CD4-positive, alpha-beta T cell (primary cell): ENCODE data around the gene OGFOD1. TPM values are rescaled to one million over a fixed set of nuclear protein-coding genes. Genes with fewer than 3 reads are reported as not detected.

Experiments
- ATAC-seq: fragments of 200-7000 bp; cut with Tn5 transposase; one replicate; pipeline ENCODE4 v1.10.0; 2022; ENCODE audit warnings: mild to moderate bottlenecking; ENCODE audit not compliant: poor library complexity
- CTCF ChIA-PET: fragments of 350-600 bp; sonication (Branson Sonifier 250); formaldehyde crosslinking; loops from one replicate; lab custom pipeline; 2021; ENCODE audit warnings: antibody characterized with exemption, inconsistent platforms; lab: Charles Lee
- POLR2A ChIA-PET: fragments of 350-600 bp; sonication (Branson Sonifier 250); formaldehyde crosslinking; loops from one replicate; lab custom pipeline; 2021; ENCODE audit warnings: antibody characterized with exemption, inconsistent platforms; lab: Charles Lee
- DNase-seq, 14 experiments: peaks; one replicate each; pipeline ENCODE4 v3.0.0-alpha.2; 2013 to 2020; ENCODE audit warnings: mixed read lengths in 2 of 14
- H3K27ac ChIP-seq, 2 donors: one replicate each; pipeline versions ENCODE4 v1.5.1 to v1.7.0; 2013; ENCODE audit warnings: low read length in 2 of 2, low read depth in 1 of 2, mild to moderate bottlenecking in 1 of 2
- H3K27me3 ChIP-seq, 2 experiments: 1 replicate in 1 of 2; 2 replicates in 1 of 2; pipeline versions ENCODE4 v1.6.1 to v1.7.0; 2013; ENCODE audit warnings: low read length in 2 of 2, control low read depth in 1 of 2, mild to moderate bottlenecking in 1 of 2, moderate library complexity in 1 of 2; ENCODE audit not compliant: insufficient read depth in 2 of 2, control insufficient read depth in 1 of 2
- H3K36me3 ChIP-seq: one replicate; pipeline ENCODE4 v1.6.1; 2013; ENCODE audit warnings: low read length, control low read depth; ENCODE audit not compliant: insufficient read depth
- H3K4me1 ChIP-seq: one replicate; pipeline ENCODE4 v1.6.1; 2013; ENCODE audit warnings: low read length, control low read depth; ENCODE audit not compliant: insufficient read depth
- H3K4me3 ChIP-seq: one replicate; pipeline ENCODE4 v1.5.1; 2013; ENCODE audit warnings: mild to moderate bottlenecking, low read length, moderate library complexity
- H3K9me3 ChIP-seq, 2 experiments: 1 replicate in 1 of 2; 2 replicates in 1 of 2; pipeline versions ENCODE4 v1.6.1 to v1.7.0; 2013; ENCODE audit warnings: low read length in 2 of 2, mild to moderate bottlenecking in 2 of 2, control low read depth in 1 of 2, moderate library complexity in 1 of 2; ENCODE audit not compliant: control insufficient read depth in 1 of 2, insufficient read depth in 1 of 2
- H3K27ac Mint-ChIP-seq: one replicate; pipeline ENCODE4 v1.8.0; 2020; ENCODE audit warnings: mixed read lengths
- H3K27me3 Mint-ChIP-seq: one replicate; pipeline ENCODE4 v1.8.0; 2021; ENCODE audit warnings: mixed read lengths
- H3K36me3 Mint-ChIP-seq: one replicate; pipeline ENCODE4 v1.8.0; 2021; ENCODE audit warnings: low read depth, mixed read lengths
- H3K4me1 Mint-ChIP-seq: one replicate; pipeline ENCODE4 v1.8.0; 2021; ENCODE audit warnings: low read depth, mixed read lengths
- H3K4me3 Mint-ChIP-seq: one replicate; pipeline ENCODE4 v1.8.0; 2020; ENCODE audit warnings: mild to moderate bottlenecking, mixed read lengths
- H3K9me3 Mint-ChIP-seq: one replicate; pipeline ENCODE4 v1.8.0; 2020; ENCODE audit warnings: mixed read lengths
- CTCF ChIP-seq: fragments of 200-600 bp; IDR thresholded peaks from one replicate; pipeline ENCODE4 v1.8.0; 2022; ENCODE audit warnings: antibody characterized with exemption, mild to moderate bottlenecking
- intact Hi-C, 2 experiments: fragments of 100-400 bp; cut with DNase I in 1 of 2; cut with micrococcal nuclease in 1 of 2; formaldehyde crosslinking; loops; one replicate each; pipeline versions ENCODE4 v1.15.1 to v1.9.0; 2023 to 2025; cut with DNase I, micrococcal nuclease
- total RNA-seq, 174 experiments: library from RNA in 2 of 174; stranded (reverse) in 2 of 174; gene quantifications; one replicate each; pipeline ENCODE4 v1.2.3 and lab custom pipeline; 2021 to 2026

Gene OGFOD1
- total RNA-seq, 2 experiments from 2014 or later, result 14.6 to 14.8 TPM

GRCh38 chr16:56409195-56409594 is 42.2 kb upstream of the OGFOD1 start:
- H3K36me3 Mint-ChIP-seq, result peaks cover 79% of the 10 kb centered on the region

GRCh38 chr16:56411123-56411522 is 40.2 kb upstream of the OGFOD1 start:
- Mint-ChIP-seq H3K4me1 (peaks cover 21% of the 10 kb centered on the region), H3K36me3 (peaks cover 68% of the 10 kb centered on the region)
- ATAC-seq, result no peak

More at GRCh38 chr16:56409195-56409594, 42.2 kb upstream of the OGFOD1 start:
- no peaks in the 10 kb centered on the region for H3K4me1 ChIP-seq
- ChIA-PET POLR2A (no interaction called here), CTCF (no interaction called here)
- no peaks in the 10 kb centered on the region for H3K9me3 Mint-ChIP-seq
- no peak for ATAC-seq
- no peak overlapping the region for H3K4me3 Mint-ChIP-seq
- no peaks in the 10 kb centered on the region for H3K27me3 ChIP-seq
- peaks cover 4% of the 10 kb centered on the region for H3K4me1 Mint-ChIP-seq
- no peaks in the 10 kb centered on the region for H3K27me3 Mint-ChIP-seq
- H3K36me3 ChIP-seq, result peaks cover 53% of the 10 kb centered on the region
- no peak overlapping the region for H3K27ac Mint-ChIP-seq
- no peaks in the 10 kb centered on the region for H3K9me3 ChIP-seq
- intact Hi-C loops, result no loop called here
- no peak overlapping the region for H3K4me3 ChIP-seq
- no peak for TF ChIP-seq CTCF
- no peak for DNase-seq
- H3K27ac ChIP-seq, result no peak overlapping the region

GRCh38 chr16:56411624-56412023 is 39.7 kb upstream of the OGFOD1 start:
- Histone ChIP-seq H3K36me3 (peaks cover 40% of the 10 kb centered on the region), H3K4me3 (no peak overlapping the region), H3K4me1 (no peaks in the 10 kb centered on the region), H3K9me3 (no peaks in the 10 kb centered on the region), H3K27ac (no peak overlapping the region), H3K27me3 (no peaks in the 10 kb centered on the region)
- POLR2A ChIA-PET, result no interaction called here
- intact Hi-C loops, result no loop called here
- Mint-ChIP-seq H3K27ac (no peak overlapping the region), H3K27me3 (no peaks in the 10 kb centered on the region), H3K4me3 (no peak overlapping the region), H3K36me3 (peaks cover 68% of the 10 kb centered on the region), H3K4me1 (peaks cover 22% of the 10 kb centered on the region), H3K9me3 (no peaks in the 10 kb centered on the region)
- DNase-seq (no peak), ATAC-seq (no peak)
- CTCF ChIA-PET, result no interaction called here
- TF ChIP-seq CTCF, result no peak

More at GRCh38 chr16:56411123-56411522, 40.2 kb upstream of the OGFOD1 start:
- intact Hi-C loops, result no loop called here
- no peak overlapping the region for H3K27ac ChIP-seq
- H3K4me3 ChIP-seq, result no peak overlapping the region
- no peak overlapping the region for H3K27ac Mint-ChIP-seq
- POLR2A ChIA-PET, result no interaction called here
- H3K36me3 ChIP-seq, result peaks cover 40% of the 10 kb centered on the region
- no peaks in the 10 kb centered on the region for H3K4me1 ChIP-seq
- no peaks in the 10 kb centered on the region for H3K27me3 Mint-ChIP-seq
- DNase-seq, result no peak
- H3K9me3 Mint-ChIP-seq, result no peaks in the 10 kb centered on the region
- CTCF ChIA-PET, result no interaction called here
- no peaks in the 10 kb centered on the region for H3K27me3 ChIP-seq
- TF ChIP-seq CTCF, result no peak
- H3K9me3 ChIP-seq, result no peaks in the 10 kb centered on the region
- no peak overlapping the region for H3K4me3 Mint-ChIP-seq
